PC-9 (cell line): ENCODE results near the gene CENPA. TPM values are rescaled to one million over a fixed set of nuclear protein-coding genes. Genes with fewer than 3 reads are reported as not detected.
A peak's percentile ranks its signal among the peaks of the same experiment; 100 is the strongest.
"Not testable (repeated sequence)": the region's sequence is repeated elsewhere in the genome, so short reads cannot be mapped to it uniquely, and the experiment has no call there.

Experiments used
- BruUV-seq: library from RNA; stranded (reverse); fragments of 400-500 nt; replicated peaks from 2 replicates; lab custom pipeline; 2021; lab: Mats Ljungman, UMichigan
- CTCF ChIA-PET: fragments of 300-600 bp; sonication (Branson Sonifier 250); formaldehyde crosslinking; loops from one replicate; lab custom pipeline; 2022; ENCODE audit warnings: antibody characterized with exemption; lab: Charles Lee
- POLR2A ChIA-PET: fragments of 300-600 bp; sonication (Branson Sonifier 250); formaldehyde crosslinking; loops from one replicate; lab custom pipeline; 2022; ENCODE audit warnings: antibody characterized with exemption; ENCODE audit not compliant: unreplicated experiment; lab: Charles Lee
- DNase-seq, 2 experiments: peaks; one replicate each; pipeline versions ENCODE4 v3.0.0 to v3.0.0-alpha.2; 2015 to 2022; ENCODE audit warnings: mixed read lengths in 1 of 2
- H2AFZ ChIP-seq: fragments of 200-600 bp; sonication (generic); 2 replicates; pipeline ENCODE4 v1.8.1; 2017; ENCODE audit warnings: antibody characterized with exemption
- H3F3A ChIP-seq: fragments of 200-600 bp; sonication (generic); 2 replicates; pipeline ENCODE4 v1.8.1; 2017; ENCODE audit warnings: antibody characterized with exemption, mild to moderate bottlenecking, low read depth; ENCODE audit not compliant: insufficient read depth
- H3K27ac ChIP-seq: fragments of 200-600 bp; sonication (generic); 2 replicates; pipeline ENCODE4 v1.6.1; 2016; ENCODE audit warnings: mixed run types
- H3K27me3 ChIP-seq: fragments of 200-600 bp; sonication (generic); 2 replicates; pipeline ENCODE4 v1.6.1; 2016; ENCODE audit warnings: low read depth, mixed run types; ENCODE audit not compliant: insufficient read depth
- H3K36me3 ChIP-seq: fragments of 200-600 bp; sonication (generic); 2 replicates; pipeline ENCODE4 v1.6.1; 2016; ENCODE audit warnings: low read depth, mixed run types
- H3K4me1 ChIP-seq: fragments of 200-600 bp; sonication (generic); replicated peaks from 2 replicates; pipeline ENCODE4 v1.6.1; 2016; ENCODE audit warnings: mixed run types; ENCODE audit not compliant: insufficient read depth
- H3K4me2 ChIP-seq: fragments of 200-600 bp; sonication (generic); 2 replicates; pipeline ENCODE4 v1.6.1; 2017; ENCODE audit warnings: mixed run types
- H3K4me3 ChIP-seq: fragments of 200-600 bp; sonication (generic); 2 replicates; pipeline ENCODE4 v1.6.1; 2016; ENCODE audit warnings: mixed run types
- H3K79me2 ChIP-seq: fragments of 200-600 bp; sonication (generic); 2 replicates; pipeline ENCODE4 v1.6.1; 2017; ENCODE audit warnings: low read depth, mixed run types
- H3K9me2 ChIP-seq: fragments of 200-600 bp; sonication (generic); 2 replicates; pipeline ENCODE4 v1.8.1; 2017; ENCODE audit warnings: mild to moderate bottlenecking; ENCODE audit not compliant: insufficient read depth
- H3K9me3 ChIP-seq: fragments of 200-600 bp; sonication (generic); 2 replicates; pipeline ENCODE4 v1.8.1; 2016; ENCODE audit warnings: low read depth; ENCODE audit not compliant: insufficient read depth
- H4K20me1 ChIP-seq: fragments of 200-600 bp; sonication (generic); 2 replicates; pipeline ENCODE4 v1.8.1; 2017; ENCODE audit not compliant: insufficient read depth
- EZH2 ChIP-seq: fragments of 200-600 bp; sonication (generic); IDR thresholded peaks from 2 replicates; pipeline ENCODE4 v1.8.0; 2017; ENCODE audit warnings: antibody characterized with exemption, low read depth
- intact Hi-C: fragments of 100-400 bp; cut with micrococcal nuclease; formaldehyde crosslinking; loops from one replicate; pipeline ENCODE4 v1.10.0; 2022; ENCODE audit not compliant: unreplicated experiment
- total RNA-seq: library from RNA; stranded (reverse); gene quantifications from 2 replicates; pipeline ENCODE4 v1.2.3, GENCODE V29; 2021
- TF ChIP-seq, protein P1 (sequence below): fragments of 200-600 bp; sonication (generic); conservative IDR thresholded peaks from 2 replicates; pipeline ENCODE4 v1.6.1; 2017; ENCODE audit warnings: mixed run types, antibody characterized with exemption, mild to moderate bottlenecking, moderate library complexity

The CENPA gene
- total RNA-seq, 1 experiment from 2014 or later = 48.8 TPM

DNA sequence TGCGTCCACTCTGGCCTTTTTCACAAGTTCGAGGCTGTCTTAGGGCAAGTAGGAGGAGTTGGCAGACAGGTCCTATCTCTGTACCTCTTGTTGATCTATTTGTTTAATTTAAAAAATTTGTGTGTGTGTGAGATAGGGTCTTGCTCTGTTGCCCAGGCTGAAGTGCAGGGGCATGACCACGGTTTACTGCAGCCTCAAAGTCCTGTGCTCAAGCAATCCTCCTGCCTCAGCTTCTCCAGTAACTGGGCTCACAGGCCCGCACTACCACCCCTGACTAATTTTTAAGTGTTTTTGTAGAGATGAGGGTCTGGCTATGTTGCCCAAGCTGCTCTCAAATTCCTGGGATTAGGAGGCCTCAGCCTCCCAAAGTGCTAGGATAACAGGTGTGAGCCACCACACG, 26.0 kb upstream of the CENPA start:
- no TSS peak for BruUV-seq
- H3K4me2 ChIP-seq = peak overlapping the region; percentile 70; the same call in 1 of the 2 replicates
- H3F3A ChIP-seq = peaks cover 31% of the 10 kb centered on the region
- H3K36me3 ChIP-seq = no peaks in the 10 kb centered on the region
- no peaks in the 10 kb centered on the region for H3K27me3 ChIP-seq
- ChIA-PET CTCF (no interaction called here), POLR2A (no interaction called here)
- peaks cover 48% of the 10 kb centered on the region for H3K4me1 ChIP-seq
- intact Hi-C loops = loop anchor here (2.0 to 10.0 kb wide), 2 partner anchors 25 to 255 kb away; no protein-coding TSS in a partner anchor
- H3K9me2 ChIP-seq = no peaks in the 10 kb centered on the region
- H3K79me2 ChIP-seq = peaks cover 11% of the 10 kb centered on the region
- H3K9me3 ChIP-seq = no peaks in the 10 kb centered on the region
- no peaks in the 10 kb centered on the region for H4K20me1 ChIP-seq
- TF ChIP-seq, protein P1, sequence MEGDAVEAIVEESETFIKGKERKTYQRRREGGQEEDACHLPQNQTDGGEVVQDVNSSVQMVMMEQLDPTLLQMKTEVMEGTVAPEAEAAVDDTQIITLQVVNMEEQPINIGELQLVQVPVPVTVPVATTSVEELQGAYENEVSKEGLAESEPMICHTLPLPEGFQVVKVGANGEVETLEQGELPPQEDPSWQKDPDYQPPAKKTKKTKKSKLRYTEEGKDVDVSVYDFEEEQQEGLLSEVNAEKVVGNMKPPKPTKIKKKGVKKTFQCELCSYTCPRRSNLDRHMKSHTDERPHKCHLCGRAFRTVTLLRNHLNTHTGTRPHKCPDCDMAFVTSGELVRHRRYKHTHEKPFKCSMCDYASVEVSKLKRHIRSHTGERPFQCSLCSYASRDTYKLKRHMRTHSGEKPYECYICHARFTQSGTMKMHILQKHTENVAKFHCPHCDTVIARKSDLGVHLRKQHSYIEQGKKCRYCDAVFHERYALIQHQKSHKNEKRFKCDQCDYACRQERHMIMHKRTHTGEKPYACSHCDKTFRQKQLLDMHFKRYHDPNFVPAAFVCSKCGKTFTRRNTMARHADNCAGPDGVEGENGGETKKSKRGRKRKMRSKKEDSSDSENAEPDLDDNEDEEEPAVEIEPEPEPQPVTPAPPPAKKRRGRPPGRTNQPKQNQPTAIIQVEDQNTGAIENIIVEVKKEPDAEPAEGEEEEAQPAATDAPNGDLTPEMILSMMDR = no peak
- no peak for TF ChIP-seq EZH2
- H3K27ac ChIP-seq = peak overlapping the region; percentile 98
- DNase-seq = no peak
- H2AFZ ChIP-seq = no peak overlapping the region
- H3K4me3 ChIP-seq = no peak overlapping the region

GRCh38 chr2:26760991-26761390, 24.9 kb upstream of the CENPA start:
- H3K27ac ChIP-seq, DNase-seq, BruUV-seq, H3K36me3 ChIP-seq, intact Hi-C loops, H3K27me3 ChIP-seq, CTCF ChIA-PET, H2AFZ ChIP-seq, H3K9me3 ChIP-seq, H3K9me2 ChIP-seq, H4K20me1 ChIP-seq, POLR2A ChIA-PET, H3K4me2 ChIP-seq, H3K4me3 ChIP-seq: not testable (repeated sequence)
- H3K79me2 ChIP-seq = peaks cover 22% of the 10 kb centered on the region
- H3F3A ChIP-seq = peaks cover 25% of the 10 kb centered on the region
- H3K4me1 ChIP-seq = peaks cover 55% of the 10 kb centered on the region

DNA sequence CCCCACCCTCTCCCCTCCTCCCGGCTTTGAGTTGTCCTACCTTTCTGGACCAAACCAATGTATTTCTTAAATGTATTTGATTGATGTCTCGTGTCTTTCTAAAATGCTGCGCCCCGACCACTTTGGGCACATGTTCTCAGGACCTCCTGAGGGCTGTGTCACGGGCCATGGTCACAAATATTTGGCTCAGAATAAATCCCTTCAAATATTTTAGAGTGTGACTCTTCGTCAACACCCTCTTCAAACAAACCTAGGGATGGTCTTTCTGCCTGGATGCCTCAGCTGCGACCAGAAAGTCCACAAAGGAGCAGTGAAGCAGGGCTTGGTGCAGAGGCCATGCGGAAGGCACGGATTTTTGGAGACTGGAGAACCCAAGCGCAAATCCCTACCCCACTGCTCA, 22.8 kb upstream of the CENPA start:
- ChIA-PET CTCF (interaction anchor here (0.6 kb wide), 1 partner anchor 22 kb away, joined by 4 read pairs; no protein-coding TSS in a partner anchor), POLR2A (no interaction called here)
- no peaks in the 10 kb centered on the region for H3K27me3 ChIP-seq
- no peaks in the 10 kb centered on the region for H3K36me3 ChIP-seq
- BruUV-seq = TSS peak; percentile 72
- no peak overlapping the region for H2AFZ ChIP-seq
- H3K4me1 ChIP-seq = peaks cover 44% of the 10 kb centered on the region
- no peak for TF ChIP-seq EZH2
- TF ChIP-seq, protein P1 = no peak
- intact Hi-C loops = no loop called here
- H3K4me2 ChIP-seq = 0 out of 2 replicates have a peak overlapping the region, but pooled peaks have one; percentile 89
- peaks cover 6% of the 10 kb centered on the region; the same call in 1 of the 2 replicates for H4K20me1 ChIP-seq
- peaks cover 19% of the 10 kb centered on the region for H3F3A ChIP-seq
- DNase-seq = no peak
- no peak overlapping the region for H3K27ac ChIP-seq
- no peaks in the 10 kb centered on the region for H3K9me2 ChIP-seq
- H3K9me3 ChIP-seq = no peaks in the 10 kb centered on the region
- peaks cover 42% of the 10 kb centered on the region for H3K79me2 ChIP-seq
- no peak overlapping the region for H3K4me3 ChIP-seq
